Astrocyte of the spinal cord (primary cell): ENCODE measurements around the gene NDUFB2.
A peak's percentile ranks its signal among the peaks of the same experiment; 100 is the strongest.
"Not testable (repeated sequence)": the region's sequence is repeated elsewhere in the genome, so short reads cannot be mapped to it uniquely, and the experiment has no call there.

Experiments used
- DNase-seq: peaks from one replicate; pipeline ENCODE4 v3.0.0; 2011; ENCODE audit warnings: low read depth, low spot score
- H3K4me3 ChIP-seq: 2 replicates; pipeline ENCODE4 v1.5.1; 2011; ENCODE audit warnings: low read depth, mild to moderate bottlenecking, low read length, moderate library complexity
- in situ Hi-C: cut with HindIII; loops from 2 replicates; pipeline ENCODE4 v1.10.0; 2017; ENCODE audit warnings: low sequenced_read_pairs
- TF ChIP-seq, protein P1 (sequence below): IDR thresholded peaks from 2 replicates; pipeline ENCODE4 v1.5.1; 2012; ENCODE audit warnings: low read depth, mild to moderate bottlenecking, low read length, inconsistent platforms

Gene NDUFB2

DNA sequence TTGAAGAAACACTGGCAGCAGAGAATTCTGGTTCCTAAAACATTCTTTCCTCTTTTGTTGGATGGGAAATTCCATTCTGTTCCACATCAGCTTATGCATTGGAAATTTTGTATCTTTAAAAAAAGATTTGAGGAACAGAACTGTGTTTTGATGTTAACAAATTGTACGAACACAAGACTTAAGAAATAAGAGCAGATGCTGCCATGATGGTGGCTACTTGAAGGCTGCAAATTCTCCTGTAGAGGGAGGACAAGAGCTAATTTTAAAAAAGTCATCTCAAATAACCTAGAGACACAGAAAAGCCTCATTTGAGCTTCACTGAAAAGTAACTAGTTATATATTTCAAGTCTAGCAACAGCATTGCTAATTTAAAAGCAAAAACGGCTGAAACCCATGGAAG lies 29.8 kb downstream of the NDUFB2 start:
- peak; percentile 41 for DNase-seq
- in situ Hi-C loops = no loop called here
- TF ChIP-seq, protein P1, sequence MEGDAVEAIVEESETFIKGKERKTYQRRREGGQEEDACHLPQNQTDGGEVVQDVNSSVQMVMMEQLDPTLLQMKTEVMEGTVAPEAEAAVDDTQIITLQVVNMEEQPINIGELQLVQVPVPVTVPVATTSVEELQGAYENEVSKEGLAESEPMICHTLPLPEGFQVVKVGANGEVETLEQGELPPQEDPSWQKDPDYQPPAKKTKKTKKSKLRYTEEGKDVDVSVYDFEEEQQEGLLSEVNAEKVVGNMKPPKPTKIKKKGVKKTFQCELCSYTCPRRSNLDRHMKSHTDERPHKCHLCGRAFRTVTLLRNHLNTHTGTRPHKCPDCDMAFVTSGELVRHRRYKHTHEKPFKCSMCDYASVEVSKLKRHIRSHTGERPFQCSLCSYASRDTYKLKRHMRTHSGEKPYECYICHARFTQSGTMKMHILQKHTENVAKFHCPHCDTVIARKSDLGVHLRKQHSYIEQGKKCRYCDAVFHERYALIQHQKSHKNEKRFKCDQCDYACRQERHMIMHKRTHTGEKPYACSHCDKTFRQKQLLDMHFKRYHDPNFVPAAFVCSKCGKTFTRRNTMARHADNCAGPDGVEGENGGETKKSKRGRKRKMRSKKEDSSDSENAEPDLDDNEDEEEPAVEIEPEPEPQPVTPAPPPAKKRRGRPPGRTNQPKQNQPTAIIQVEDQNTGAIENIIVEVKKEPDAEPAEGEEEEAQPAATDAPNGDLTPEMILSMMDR = peak; percentile 46
- no peak overlapping the region for H3K4me3 ChIP-seq

DNA sequence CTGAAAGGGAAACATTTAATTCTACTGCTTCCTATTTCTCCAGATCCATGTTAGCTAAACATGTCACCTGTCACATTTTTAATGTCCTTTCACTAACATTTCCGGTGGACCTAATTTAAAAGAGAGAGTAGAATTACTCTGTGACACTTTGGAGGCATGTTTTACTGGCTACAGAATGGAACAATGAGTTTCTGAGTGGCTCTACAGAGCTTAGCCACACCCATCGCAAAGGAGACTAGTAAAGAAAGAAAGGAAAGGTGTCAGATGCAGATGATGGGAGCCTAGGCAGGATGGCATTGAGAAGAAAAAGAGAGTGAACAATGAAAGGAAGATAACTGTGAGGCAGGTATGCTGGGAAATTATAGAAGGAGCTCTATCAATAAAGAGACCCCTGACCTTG lies 35.9 kb downstream of the NDUFB2 start:
- in situ Hi-C loops = no loop called here
- no peak for DNase-seq
- TF ChIP-seq, protein P1 = no peak

DNA sequence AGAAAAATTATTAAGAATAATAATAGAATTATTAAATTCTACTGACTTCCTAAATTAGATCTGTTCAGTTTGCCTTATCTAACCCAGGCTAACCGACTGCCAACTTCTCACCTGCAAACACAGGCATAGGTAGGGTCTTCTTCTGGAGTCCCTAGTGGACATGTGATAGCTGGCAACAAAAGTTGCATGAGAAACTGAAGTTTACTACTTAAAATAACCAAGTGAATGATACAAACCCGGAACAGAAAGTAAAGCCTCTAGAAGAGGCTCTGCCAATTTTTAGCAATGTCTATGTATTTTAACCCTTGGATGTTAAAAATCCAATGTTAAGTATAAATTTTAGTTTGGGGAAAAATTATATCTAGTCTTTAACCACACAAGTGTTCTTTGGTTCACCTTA lies 37.6 kb downstream of the NDUFB2 start:
- in situ Hi-C loops = no loop called here
- H3K4me3 ChIP-seq = no peak overlapping the region
- DNase-seq = no peak

More for the DNA sequence above, 35.9 kb downstream of the NDUFB2 start:
- H3K4me3 ChIP-seq = no peak overlapping the region

DNA sequence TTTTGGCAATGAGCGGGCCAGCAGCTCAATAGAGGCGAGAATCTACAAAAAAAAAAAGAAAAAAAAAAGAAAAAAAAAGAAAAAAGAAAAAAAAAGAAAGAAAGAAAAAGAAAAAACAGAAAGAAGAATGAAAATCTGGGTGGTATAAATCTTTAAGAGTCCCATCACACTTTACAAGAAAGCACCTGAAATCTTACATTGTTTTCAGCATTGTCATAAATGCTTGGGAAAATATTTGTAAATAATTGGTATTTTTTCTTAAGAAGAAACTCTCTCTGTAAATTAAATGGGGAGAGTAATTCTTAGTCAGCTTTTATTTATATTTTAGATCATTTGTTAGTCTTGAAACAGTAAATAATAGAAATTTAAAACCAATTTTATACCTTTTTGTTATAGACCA lies 38.2 kb downstream of the NDUFB2 start:
- TF ChIP-seq, protein P1 = no peak
- H3K4me3 ChIP-seq = no peak overlapping the region
- in situ Hi-C loops = no loop called here
- no peak for DNase-seq

More for the DNA sequence above, 37.6 kb downstream of the NDUFB2 start:
- TF ChIP-seq, protein P1 = no peak

DNA sequence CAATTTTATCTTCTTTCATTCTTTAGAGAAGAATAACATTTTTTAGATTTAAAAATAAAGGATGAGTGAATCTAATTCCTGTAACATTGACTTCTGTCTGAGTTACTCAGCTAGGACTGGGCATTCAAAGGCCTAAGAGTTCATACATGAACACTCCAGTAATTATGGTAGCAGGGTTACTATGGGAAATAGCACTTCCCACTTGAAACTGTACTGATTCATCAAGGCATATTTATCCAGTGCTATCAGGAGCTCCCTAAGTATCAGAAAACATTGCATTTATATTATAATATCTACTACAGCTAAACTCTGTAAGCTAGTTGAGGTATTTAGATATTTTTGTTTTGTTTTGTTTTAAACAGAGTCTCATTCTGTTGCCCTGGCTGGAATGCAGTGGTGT lies 41.8 kb downstream of the NDUFB2 start:
- in situ Hi-C loops = no loop called here
- TF ChIP-seq, protein P1 = no peak
- DNase-seq = no peak
- no peak overlapping the region for H3K4me3 ChIP-seq

DNA sequence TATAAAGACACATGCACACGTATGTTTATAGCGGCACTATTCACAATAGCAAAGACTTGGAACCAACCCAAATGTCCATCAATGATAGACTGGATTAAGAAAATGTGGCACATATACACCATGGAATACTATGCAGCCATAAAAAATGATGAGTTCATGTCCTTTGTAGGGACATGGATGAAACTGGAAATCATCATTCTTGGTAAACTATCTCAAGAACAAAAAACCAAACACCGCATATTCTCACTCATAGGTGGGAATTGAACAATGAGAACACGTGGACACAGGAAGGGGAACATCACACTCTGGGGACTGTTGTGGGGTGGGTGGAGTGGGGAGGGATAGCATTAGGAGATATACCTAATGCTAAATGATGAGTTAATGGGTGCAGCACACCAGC lies 46.7 kb downstream of the NDUFB2 start:
- DNase-seq, in situ Hi-C loops, H3K4me3 ChIP-seq: not testable (repeated sequence)

DNA sequence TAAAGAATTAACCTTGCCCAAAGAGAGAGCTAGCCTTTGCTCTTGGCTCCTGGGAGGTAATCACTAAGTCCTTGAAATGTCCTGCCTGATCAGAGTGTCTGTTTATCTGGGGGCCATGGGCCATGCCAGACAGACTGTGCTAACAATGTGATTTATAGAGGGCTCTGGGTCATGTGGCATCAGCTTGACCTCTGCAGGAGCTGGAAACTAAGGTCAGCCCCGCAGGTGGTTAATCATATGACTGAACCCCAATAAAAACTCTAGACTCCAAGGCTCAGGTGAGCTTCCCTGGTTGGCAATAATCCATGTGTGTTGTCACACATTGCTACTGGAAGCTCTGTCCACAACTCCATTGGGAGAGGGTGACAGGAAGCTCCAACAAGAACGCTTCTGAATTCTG lies 47.5 kb downstream of the NDUFB2 start:
- no peak for DNase-seq

More for the DNA sequence above, 47.5 kb downstream of the NDUFB2 start:
- in situ Hi-C loops = no loop called here
- H3K4me3 ChIP-seq = no peak overlapping the region
- TF ChIP-seq, protein P1 = no peak
